DOHH2 (cell line): ENCODE measurements around the gene OPTC.

Experiments
- CTCF ChIP-seq: fragments of 200-600 bp; sonication (generic); IDR thresholded peaks from one replicate; pipeline ENCODE4 v1.5.1; 2014; ENCODE audit warnings: antibody characterized with exemption, mild to moderate bottlenecking, low read depth, low read length; ENCODE audit not compliant: poor library complexity, severe bottlenecking
- EZH2phosphoT487 ChIP-seq: fragments of 200-600 bp; sonication (generic); IDR thresholded peaks from 2 replicates; pipeline ENCODE4 v1.6.1; 2017; ENCODE audit warnings: borderline replicate concordance, mild to moderate bottlenecking, antibody characterized with exemption, low read length, moderate library complexity, mixed read lengths

GRCh38 chr1:203481196-203481595, 12.8 kb upstream of the OPTC start:
- TF ChIP-seq CTCF (no peak), EZH2phosphoT487 (no peak)
